Subcutaneous abdominal adipose tissue (tissue), 5 donors: ENCODE results near the gene BLOC1S4.

ENCODE experiments used
- H3K27ac ChIP-seq: one replicate; pipeline ENCODE4 v1.7.0; 2013; ENCODE audit warnings: low read depth, mild to moderate bottlenecking, inconsistent platforms, low read length, moderate library complexity
- H3K27me3 ChIP-seq, 5 donors: one replicate each; pipeline ENCODE4 v1.7.0; 2013; ENCODE audit warnings: low read length in 5 of 5, inconsistent platforms in 1 of 5; ENCODE audit not compliant: control insufficient read depth in 5 of 5, insufficient read depth in 4 of 5
- H3K36me3 ChIP-seq, 5 donors: one replicate each; pipeline ENCODE4 v1.7.0; 2013; ENCODE audit warnings: low read length in 5 of 5; ENCODE audit not compliant: control insufficient read depth in 5 of 5, insufficient read depth in 5 of 5
- H3K4me1 ChIP-seq, 5 donors: one replicate each; pipeline ENCODE4 v1.7.0; 2013; ENCODE audit warnings: low read length in 5 of 5, mild to moderate bottlenecking in 3 of 5, moderate library complexity in 1 of 5; ENCODE audit not compliant: control insufficient read depth in 5 of 5, insufficient read depth in 5 of 5
- H3K4me3 ChIP-seq, 5 donors: one replicate each; pipeline ENCODE4 v1.7.0; 2013; ENCODE audit warnings: low read length in 5 of 5, low read depth in 1 of 5
- H3K9ac ChIP-seq, 5 donors: one replicate each; pipeline ENCODE4 v1.7.0; 2013; ENCODE audit warnings: low read length in 5 of 5, mild to moderate bottlenecking in 4 of 5, moderate library complexity in 3 of 5
- H3K9me3 ChIP-seq, 5 donors: one replicate each; pipeline ENCODE4 v1.7.0; 2013; ENCODE audit warnings: low read length in 5 of 5; ENCODE audit not compliant: control insufficient read depth in 5 of 5
- donor health status: healthy.
- donor health status: healthy.
- donor health status: healthy.
- donor health status: healthy.
- donor health status: healthy.

BLOC1S4 gene

GRCh38 chr4:6733358-6734164 lies 17.6 kb downstream of the BLOC1S4 start:
- Histone ChIP-seq H3K9ac (no peak overlapping the region), H3K27me3 (peaks cover 0 to 3% (median 0%) of the 10 kb centered on the region in 5 donors), H3K4me1 (peaks cover 2 to 21% (median 18%) of the 10 kb centered on the region in 5 donors), H3K4me3 (no peak overlapping the region), H3K9me3 (no peaks in the 10 kb centered on the region), H3K27ac (no peak overlapping the region), H3K36me3 (no peaks in the 10 kb centered on the region)

- H3K4me3 ChIP-seq, result no peak overlapping the region
- H3K9me3 ChIP-seq, result no peaks in the 10 kb centered on the region
- H3K27me3 ChIP-seq, result no peaks in the 10 kb centered on the region
- H3K36me3 ChIP-seq, result no peaks in the 10 kb centered on the region
- H3K4me1 ChIP-seq, result peaks cover 2 to 21% (median 18%) of the 10 kb centered on the region in 5 donors
- H3K27ac ChIP-seq, result no peak overlapping the region
- H3K9ac ChIP-seq, result no peak overlapping the region
Measured at GRCh38 chr4:6734165-6734786, 18.3 kb downstream of the BLOC1S4 start.

GRCh38 chr4:6739920-6740319 lies 23.9 kb downstream of the BLOC1S4 start:
- Histone ChIP-seq H3K4me1 (no peaks in the 10 kb centered on the region), H3K36me3 (no peaks in the 10 kb centered on the region), H3K9ac (no peak overlapping the region), H3K4me3 (no peak overlapping the region), H3K27ac (no peak overlapping the region), H3K27me3 (no peaks in the 10 kb centered on the region), H3K9me3 (no peaks in the 10 kb centered on the region)

GRCh38 chr4:6740347-6740746 lies 24.4 kb downstream of the BLOC1S4 start:
- Histone ChIP-seq H3K27ac (no peak overlapping the region), H3K4me1 (no peaks in the 10 kb centered on the region), H3K9ac (no peak overlapping the region), H3K4me3 (no peak overlapping the region), H3K27me3 (no peaks in the 10 kb centered on the region), H3K9me3 (no peaks in the 10 kb centered on the region), H3K36me3 (no peaks in the 10 kb centered on the region)

- no peaks in the 10 kb centered on the region for H3K36me3 ChIP-seq
- no peak overlapping the region for H3K9ac ChIP-seq
- H3K27ac ChIP-seq, result no peak overlapping the region
- H3K4me3 ChIP-seq, result no peak overlapping the region
- no peaks in the 10 kb centered on the region for H3K9me3 ChIP-seq
- H3K4me1 ChIP-seq, result peaks cover 0 to 7% (median 5%) of the 10 kb centered on the region in 5 donors
- H3K27me3 ChIP-seq, result no peaks in the 10 kb centered on the region
Measured at GRCh38 chr4:6742507-6742906, 26.5 kb downstream of the BLOC1S4 start.

- Histone ChIP-seq H3K9ac (no peak overlapping the region), H3K4me1 (peaks cover 0 to 11% (median 10%) of the 10 kb centered on the region in 5 donors), H3K4me3 (no peak overlapping the region), H3K9me3 (no peaks in the 10 kb centered on the region), H3K27ac (no peak overlapping the region), H3K36me3 (no peaks in the 10 kb centered on the region), H3K27me3 (no peaks in the 10 kb centered on the region)
Measured at GRCh38 chr4:6742989-6743388, 27.0 kb downstream of the BLOC1S4 start.

- peaks cover 4 to 33% (median 25%) of the 10 kb centered on the region in 5 donors for H3K4me1 ChIP-seq
- H3K36me3 ChIP-seq, result no peaks in the 10 kb centered on the region
- H3K27me3 ChIP-seq, result peaks cover 0 to 3% (median 0%) of the 10 kb centered on the region in 5 donors
- H3K9ac ChIP-seq, result no peak overlapping the region
- H3K27ac ChIP-seq, result no peak overlapping the region
- H3K9me3 ChIP-seq, result no peaks in the 10 kb centered on the region
- no peak overlapping the region for H3K4me3 ChIP-seq
Measured at GRCh38 chr4:6746721-6747293, 30.8 kb downstream of the BLOC1S4 start.

GRCh38 chr4:6747294-6748051 lies 31.5 kb downstream of the BLOC1S4 start:
- peaks cover 4 to 39% (median 25%) of the 10 kb centered on the region in 5 donors for H3K4me1 ChIP-seq
- no peak overlapping the region for H3K27ac ChIP-seq
- H3K9me3 ChIP-seq, result no peaks in the 10 kb centered on the region
- H3K9ac ChIP-seq, result no peak overlapping the region
- no peak overlapping the region for H3K4me3 ChIP-seq
- H3K36me3 ChIP-seq, result no peaks in the 10 kb centered on the region
- H3K27me3 ChIP-seq, result peaks cover 0 to 3% (median 0%) of the 10 kb centered on the region in 5 donors

- no peaks in the 10 kb centered on the region for H3K36me3 ChIP-seq
- H3K9ac ChIP-seq, result no peak overlapping the region
- no peak overlapping the region for H3K4me3 ChIP-seq
- no peaks in the 10 kb centered on the region for H3K9me3 ChIP-seq
- H3K27ac ChIP-seq, result no peak overlapping the region
- H3K27me3 ChIP-seq, result peaks cover 0 to 3% (median 0%) of the 10 kb centered on the region in 5 donors
- peaks cover 4 to 46% (median 30%) of the 10 kb centered on the region in 5 donors for H3K4me1 ChIP-seq
Measured at GRCh38 chr4:6748286-6748685, 32.3 kb downstream of the BLOC1S4 start.
